K562 (cell line): ENCODE results near the gene ACAD10.

Experiments used
- CHCHD3 ChIP-seq: fragments of 250-450 bp; sonication (Bioruptor Pico); IDR thresholded peaks from 2 replicates; pipeline ENCODE4 v2.1.2; 2022; ENCODE audit warnings: mild to moderate bottlenecking
- CREB1 ChIP-seq, 2 experiments: sonication (generic) in 1 of 2; formaldehyde crosslinking in 1 of 2; IDR thresholded peaks; 2 replicates each; pipeline versions ENCODE4 v1.6.1 to v1.8.0; 2012 to 2022; ENCODE audit warnings: inconsistent platforms in 1 of 2, mild to moderate bottlenecking in 1 of 2, missing genetic modification reagents in 1 of 2, moderate library complexity in 1 of 2
- FOS ChIP-seq: IDR thresholded peaks from 3 replicates; pipeline ENCODE4 v1.6.1; 2011; ENCODE audit not compliant: insufficient read length; ENCODE audit errors: extremely low read depth
- MYC ChIP-seq, 2 experiments: fragments of 250-450 bp in 1 of 2; sonication (Bioruptor Pico) in 1 of 2; IDR thresholded peaks; 2 replicates each; pipeline versions ENCODE4 v1.5.1 to v1.6.1; 2012 to 2021; ENCODE audit warnings: low read depth in 2 of 2, borderline replicate concordance in 1 of 2, improper control_type of control experiment in 1 of 2, low read length in 1 of 2, mild to moderate bottlenecking in 1 of 2, moderate library complexity in 1 of 2
- POLR2A ChIP-seq: fragments of 450-650 bp; conservative IDR thresholded peaks from 2 replicates; pipeline ENCODE4 v1.6.1; 2016
- POLR2AphosphoS5 ChIP-seq: IDR thresholded peaks from 2 replicates; pipeline ENCODE4 v1.6.1; 2011; ENCODE audit warnings: mild to moderate bottlenecking, low read depth, low read length, moderate library complexity; ENCODE audit not compliant: control insufficient read depth, insufficient read depth
- SMARCB1 ChIP-seq: IDR thresholded peaks from 2 replicates; pipeline ENCODE4 v1.6.1; 2011; ENCODE audit warnings: improper control_type of control experiment, low read depth; ENCODE audit not compliant: insufficient read length
- TF ChIP-seq, protein P1 (sequence below): fragments of 250-450 bp; sonication (Bioruptor Pico); IDR thresholded peaks from 2 replicates; pipeline ENCODE4 v1.5.0; 2020; ENCODE audit warnings: mild to moderate bottlenecking
- TF ChIP-seq, protein P2 (sequence below): sonication (generic); formaldehyde crosslinking; IDR thresholded peaks from 2 replicates; pipeline ENCODE4 v1.9.0; 2022; ENCODE audit warnings: mild to moderate bottlenecking, missing genetic modification reagents
- TF ChIP-seq, protein P3 (sequence below), 3 experiments: IDR thresholded peaks in 2 of 3; conservative IDR thresholded peaks in 1 of 3; 2 replicates each; pipeline ENCODE4 v1.5.1; 2011 to 2012; ENCODE audit warnings: low read length in 3 of 3, mild to moderate bottlenecking in 3 of 3, control low read depth in 2 of 3, improper control_type of control experiment in 1 of 3, inconsistent platforms in 1 of 3, low read depth in 1 of 3, mixed read lengths in 1 of 3, moderate library complexity in 1 of 3; ENCODE audit not compliant: insufficient read depth in 2 of 3

DNA sequence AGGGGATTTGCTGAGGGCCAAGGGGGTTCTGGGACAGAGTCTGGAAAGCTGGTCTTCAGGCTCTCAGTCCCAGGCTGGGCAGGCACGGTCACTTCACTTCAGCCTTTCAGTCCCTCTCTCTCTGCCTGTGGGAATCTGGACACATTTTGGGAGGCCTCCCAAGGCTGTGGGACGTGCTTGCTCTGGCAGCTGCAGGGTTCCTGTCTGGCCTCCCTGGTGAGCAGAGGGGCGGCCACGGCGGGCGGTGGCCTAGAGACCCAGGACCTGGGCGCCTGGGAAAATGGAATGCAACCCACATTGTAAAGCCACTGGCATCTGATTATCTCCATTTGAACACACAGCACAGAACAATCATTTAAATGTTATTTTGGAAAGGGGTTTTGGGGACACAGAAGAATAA, 70.8 kb downstream of the ACAD10 start:
- TF ChIP-seq, protein P1, sequence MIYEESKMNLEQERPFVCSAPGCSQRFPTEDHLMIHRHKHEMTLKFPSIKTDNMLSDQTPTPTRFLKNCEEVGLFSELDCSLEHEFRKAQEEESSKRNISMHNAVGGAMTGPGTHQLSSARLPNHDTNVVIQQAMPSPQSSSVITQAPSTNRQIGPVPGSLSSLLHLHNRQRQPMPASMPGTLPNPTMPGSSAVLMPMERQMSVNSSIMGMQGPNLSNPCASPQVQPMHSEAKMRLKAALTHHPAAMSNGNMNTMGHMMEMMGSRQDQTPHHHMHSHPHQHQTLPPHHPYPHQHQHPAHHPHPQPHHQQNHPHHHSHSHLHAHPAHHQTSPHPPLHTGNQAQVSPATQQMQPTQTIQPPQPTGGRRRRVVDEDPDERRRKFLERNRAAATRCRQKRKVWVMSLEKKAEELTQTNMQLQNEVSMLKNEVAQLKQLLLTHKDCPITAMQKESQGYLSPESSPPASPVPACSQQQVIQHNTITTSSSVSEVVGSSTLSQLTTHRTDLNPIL, result no peak
- TF ChIP-seq, protein P2, sequence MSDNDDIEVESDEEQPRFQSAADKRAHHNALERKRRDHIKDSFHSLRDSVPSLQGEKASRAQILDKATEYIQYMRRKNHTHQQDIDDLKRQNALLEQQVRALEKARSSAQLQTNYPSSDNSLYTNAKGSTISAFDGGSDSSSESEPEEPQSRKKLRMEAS (CRISPR knock-in tag), result no peak
- TF ChIP-seq POLR2AphosphoS5 (no peak), POLR2A (no peak), SMARCB1 (no peak), FOS (no peak), MYC (IDR thresholded peaks at IDR 0.05; ENCODE audit: low read depth, low read length) (no peak), MYC (CRISPR knock-in tag; IDR thresholded peaks at IDR 0.05; ENCODE audit: borderline replicate concordance, low read depth) (no peak), CREB1 (IDR thresholded peaks at IDR 0.05) (no peak), CREB1 (CRISPR knock-in tag; IDR thresholded peaks at IDR 0.05) (no peak), CHCHD3 (no peak)
- TF ChIP-seq, protein P3, sequence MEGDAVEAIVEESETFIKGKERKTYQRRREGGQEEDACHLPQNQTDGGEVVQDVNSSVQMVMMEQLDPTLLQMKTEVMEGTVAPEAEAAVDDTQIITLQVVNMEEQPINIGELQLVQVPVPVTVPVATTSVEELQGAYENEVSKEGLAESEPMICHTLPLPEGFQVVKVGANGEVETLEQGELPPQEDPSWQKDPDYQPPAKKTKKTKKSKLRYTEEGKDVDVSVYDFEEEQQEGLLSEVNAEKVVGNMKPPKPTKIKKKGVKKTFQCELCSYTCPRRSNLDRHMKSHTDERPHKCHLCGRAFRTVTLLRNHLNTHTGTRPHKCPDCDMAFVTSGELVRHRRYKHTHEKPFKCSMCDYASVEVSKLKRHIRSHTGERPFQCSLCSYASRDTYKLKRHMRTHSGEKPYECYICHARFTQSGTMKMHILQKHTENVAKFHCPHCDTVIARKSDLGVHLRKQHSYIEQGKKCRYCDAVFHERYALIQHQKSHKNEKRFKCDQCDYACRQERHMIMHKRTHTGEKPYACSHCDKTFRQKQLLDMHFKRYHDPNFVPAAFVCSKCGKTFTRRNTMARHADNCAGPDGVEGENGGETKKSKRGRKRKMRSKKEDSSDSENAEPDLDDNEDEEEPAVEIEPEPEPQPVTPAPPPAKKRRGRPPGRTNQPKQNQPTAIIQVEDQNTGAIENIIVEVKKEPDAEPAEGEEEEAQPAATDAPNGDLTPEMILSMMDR (IDR thresholded peaks at IDR 0.05 in 2 of 3, conservative IDR thresholded peaks at IDR 0.05 in 1 of 3; ENCODE audit: insufficient read depth in 2 of 3, low read depth in 1 of 3, low read length in 3 of 3), result no peak
